HG03520 (cell line): Measurements from ENCODE around the gene FSIP1.

Source experiments
- ATAC-seq: cut with Tn5 transposase; IDR thresholded peaks from one replicate; pipeline ENCODE4 v1.9.1; 2021; ENCODE audit warnings: mild to moderate bottlenecking, moderate library complexity; ENCODE audit not compliant: unreplicated experiment

The FSIP1 gene

GRCh38 chr15:39597336-39597735 lies 185.3 kb downstream of the FSIP1 start:
- no peak for ATAC-seq

- ATAC-seq: no peak
Observed at GRCh38 chr15:39596358-39597051, 186.1 kb downstream of the FSIP1 start.

- no peak for ATAC-seq
Observed at GRCh38 chr15:39595338-39596221, 187.1 kb downstream of the FSIP1 start.

- ATAC-seq: no peak
Observed at GRCh38 chr15:39594446-39595337, 187.9 kb downstream of the FSIP1 start.

- no peak for ATAC-seq
Observed at GRCh38 chr15:39593656-39594445, 188.8 kb downstream of the FSIP1 start.

GRCh38 chr15:39593071-39593655 lies 189.5 kb downstream of the FSIP1 start:
- no peak for ATAC-seq

GRCh38 chr15:39592500-39592899 lies 190.1 kb downstream of the FSIP1 start:
- ATAC-seq: no peak

GRCh38 chr15:39591896-39592315 lies 190.7 kb downstream of the FSIP1 start:
- ATAC-seq: no peak

GRCh38 chr15:39591141-39591895 lies 191.3 kb downstream of the FSIP1 start:
- ATAC-seq: no peak

GRCh38 chr15:39589815-39590644 lies 192.6 kb downstream of the FSIP1 start:
- ATAC-seq: no peak

GRCh38 chr15:39589193-39589814 lies 193.3 kb downstream of the FSIP1 start:
- ATAC-seq: no peak

- ATAC-seq: no peak
Observed at GRCh38 chr15:39588531-39589192, 194.0 kb downstream of the FSIP1 start.

GRCh38 chr15:39587731-39588530 lies 194.7 kb downstream of the FSIP1 start:
- ATAC-seq: no peak

GRCh38 chr15:39587096-39587721 lies 195.4 kb downstream of the FSIP1 start:
- no peak for ATAC-seq

GRCh38 chr15:39586387-39587095 lies 196.1 kb downstream of the FSIP1 start:
- ATAC-seq: no peak
